ENCODE data around the gene ANKRD44.

DNA sequence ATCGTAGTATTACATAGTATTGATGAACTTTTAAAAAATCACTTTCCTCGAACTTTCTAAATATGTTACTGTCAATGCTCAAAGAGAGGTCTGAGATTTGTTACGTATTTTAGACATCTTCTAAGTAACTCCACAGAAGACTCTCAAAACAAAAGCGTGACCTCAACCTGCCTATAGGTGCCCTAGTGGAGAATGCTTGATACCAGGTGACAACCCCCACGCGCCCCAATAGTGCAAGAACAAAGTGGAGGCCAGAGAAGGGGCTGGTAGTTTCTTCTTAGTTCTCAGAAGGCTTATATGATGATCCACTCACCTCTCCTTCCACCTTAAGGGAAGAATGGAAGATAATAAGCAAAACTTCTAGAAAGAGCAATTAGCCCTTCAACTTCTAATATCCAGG is 102.6 kb downstream of the ANKRD44 start:
- TF ChIP-seq, protein P1, sequence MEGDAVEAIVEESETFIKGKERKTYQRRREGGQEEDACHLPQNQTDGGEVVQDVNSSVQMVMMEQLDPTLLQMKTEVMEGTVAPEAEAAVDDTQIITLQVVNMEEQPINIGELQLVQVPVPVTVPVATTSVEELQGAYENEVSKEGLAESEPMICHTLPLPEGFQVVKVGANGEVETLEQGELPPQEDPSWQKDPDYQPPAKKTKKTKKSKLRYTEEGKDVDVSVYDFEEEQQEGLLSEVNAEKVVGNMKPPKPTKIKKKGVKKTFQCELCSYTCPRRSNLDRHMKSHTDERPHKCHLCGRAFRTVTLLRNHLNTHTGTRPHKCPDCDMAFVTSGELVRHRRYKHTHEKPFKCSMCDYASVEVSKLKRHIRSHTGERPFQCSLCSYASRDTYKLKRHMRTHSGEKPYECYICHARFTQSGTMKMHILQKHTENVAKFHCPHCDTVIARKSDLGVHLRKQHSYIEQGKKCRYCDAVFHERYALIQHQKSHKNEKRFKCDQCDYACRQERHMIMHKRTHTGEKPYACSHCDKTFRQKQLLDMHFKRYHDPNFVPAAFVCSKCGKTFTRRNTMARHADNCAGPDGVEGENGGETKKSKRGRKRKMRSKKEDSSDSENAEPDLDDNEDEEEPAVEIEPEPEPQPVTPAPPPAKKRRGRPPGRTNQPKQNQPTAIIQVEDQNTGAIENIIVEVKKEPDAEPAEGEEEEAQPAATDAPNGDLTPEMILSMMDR (IDR thresholded peaks at IDR 0.05): no peak
- no peak for TF ChIP-seq ZFX (IDR thresholded peaks at IDR 0.05; ENCODE audit: borderline replicate concordance)

Data from 22Rv1 (cell line).